GM18861 (cell line): ENCODE measurements around the gene RASIP1.
"Not testable (repeated sequence)": the region's sequence is repeated elsewhere in the genome, so short reads cannot be mapped to it uniquely, and the experiment has no call there.

ENCODE experiments used
- ATAC-seq: cut with Tn5 transposase; IDR thresholded peaks from one replicate; pipeline ENCODE4 v1.9.1; 2021; ENCODE audit not compliant: unreplicated experiment

Gene RASIP1, protein sequence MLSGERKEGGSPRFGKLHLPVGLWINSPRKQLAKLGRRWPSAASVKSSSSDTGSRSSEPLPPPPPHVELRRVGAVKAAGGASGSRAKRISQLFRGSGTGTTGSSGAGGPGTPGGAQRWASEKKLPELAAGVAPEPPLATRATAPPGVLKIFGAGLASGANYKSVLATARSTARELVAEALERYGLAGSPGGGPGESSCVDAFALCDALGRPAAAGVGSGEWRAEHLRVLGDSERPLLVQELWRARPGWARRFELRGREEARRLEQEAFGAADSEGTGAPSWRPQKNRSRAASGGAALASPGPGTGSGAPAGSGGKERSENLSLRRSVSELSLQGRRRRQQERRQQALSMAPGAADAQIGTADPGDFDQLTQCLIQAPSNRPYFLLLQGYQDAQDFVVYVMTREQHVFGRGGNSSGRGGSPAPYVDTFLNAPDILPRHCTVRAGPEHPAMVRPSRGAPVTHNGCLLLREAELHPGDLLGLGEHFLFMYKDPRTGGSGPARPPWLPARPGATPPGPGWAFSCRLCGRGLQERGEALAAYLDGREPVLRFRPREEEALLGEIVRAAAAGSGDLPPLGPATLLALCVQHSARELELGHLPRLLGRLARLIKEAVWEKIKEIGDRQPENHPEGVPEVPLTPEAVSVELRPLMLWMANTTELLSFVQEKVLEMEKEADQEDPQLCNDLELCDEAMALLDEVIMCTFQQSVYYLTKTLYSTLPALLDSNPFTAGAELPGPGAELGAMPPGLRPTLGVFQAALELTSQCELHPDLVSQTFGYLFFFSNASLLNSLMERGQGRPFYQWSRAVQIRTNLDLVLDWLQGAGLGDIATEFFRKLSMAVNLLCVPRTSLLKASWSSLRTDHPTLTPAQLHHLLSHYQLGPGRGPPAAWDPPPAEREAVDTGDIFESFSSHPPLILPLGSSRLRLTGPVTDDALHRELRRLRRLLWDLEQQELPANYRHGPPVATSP

DNA sequence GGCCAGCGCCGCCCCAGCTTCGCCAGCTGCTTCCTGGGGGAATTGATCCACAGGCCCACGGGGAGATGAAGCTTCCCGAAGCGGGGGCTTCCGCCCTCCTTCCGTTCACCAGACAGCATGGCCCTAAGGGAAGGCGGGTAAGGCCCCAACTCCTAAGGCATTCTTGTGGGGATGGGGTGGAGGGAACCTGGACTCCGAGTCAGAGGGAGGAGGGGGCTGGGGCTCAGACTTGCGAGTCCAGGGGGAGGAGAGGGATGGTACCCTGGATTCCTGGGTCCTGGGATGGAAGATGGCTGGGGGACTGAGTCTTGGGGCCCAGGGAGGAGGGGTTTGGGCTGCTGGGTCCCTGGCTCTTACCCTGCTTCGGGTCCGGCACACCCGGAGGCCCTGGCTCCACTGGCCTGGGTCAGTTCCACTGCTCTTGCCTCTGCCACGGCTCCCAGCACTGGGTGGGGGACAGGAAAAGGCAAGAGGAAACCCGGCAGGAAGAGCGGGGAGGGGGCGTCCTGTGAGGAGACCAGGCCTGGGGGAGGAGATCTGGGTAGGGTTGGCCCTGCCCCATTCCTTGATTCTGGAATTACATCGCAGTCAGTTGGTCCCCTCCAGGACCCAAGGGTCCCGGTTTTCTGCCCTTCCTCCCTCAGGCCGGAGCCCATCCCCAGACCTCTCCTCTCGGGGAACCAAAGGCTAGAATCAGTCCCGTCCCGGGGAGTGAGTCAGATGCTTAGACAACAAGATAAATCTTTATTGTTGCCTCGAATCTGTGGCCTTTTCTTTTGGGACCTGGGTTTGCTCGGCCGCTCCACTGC is at the start of gene RASIP1:
RASIP1 (minus strand) TSS at position 447 of the 809 bp plus-strand sequence; CDS start at position 119, 328 bp downstream.
- no peak for ATAC-seq

DNA sequence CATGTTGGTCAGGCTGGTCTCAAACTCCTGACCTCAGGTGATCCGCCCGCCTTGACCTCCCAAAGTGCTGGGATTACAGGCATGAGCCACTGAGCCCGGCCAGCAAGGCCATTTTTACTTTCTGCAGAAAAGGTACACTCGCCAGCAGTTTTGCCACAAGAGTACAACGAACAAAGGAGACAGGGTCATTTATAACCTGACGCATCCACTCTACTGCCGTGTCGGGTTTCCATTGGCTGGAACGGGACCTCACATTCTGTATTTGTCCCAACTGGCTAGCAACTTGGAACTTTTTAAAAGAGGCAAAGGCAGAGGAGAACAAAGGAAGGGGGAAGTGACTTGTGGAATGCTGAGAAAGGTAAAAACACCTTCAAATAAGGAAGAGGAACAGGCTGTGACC is 46.9 kb upstream of the RASIP1 start:
- not testable (repeated sequence) for ATAC-seq

DNA sequence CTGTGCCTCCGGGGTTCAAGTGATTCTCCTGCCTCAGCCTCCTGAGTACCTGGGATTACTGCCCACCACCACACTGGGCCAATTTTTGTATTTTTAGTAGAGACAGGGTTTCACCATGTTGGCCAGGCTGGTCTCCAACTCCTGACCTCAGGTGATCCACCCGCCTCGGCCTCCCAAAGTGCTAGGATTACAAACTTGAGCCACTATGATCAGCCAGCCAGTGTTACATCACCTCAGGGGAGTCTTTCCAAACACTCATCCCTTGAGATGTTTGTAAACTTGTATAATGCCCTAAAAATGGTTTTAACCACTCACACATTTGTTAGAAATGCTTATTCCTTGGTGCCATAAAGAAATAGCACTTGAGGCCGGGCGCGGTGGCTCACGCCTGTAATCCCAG is 46.0 kb upstream of the RASIP1 start:
- ATAC-seq = not testable (repeated sequence)

DNA sequence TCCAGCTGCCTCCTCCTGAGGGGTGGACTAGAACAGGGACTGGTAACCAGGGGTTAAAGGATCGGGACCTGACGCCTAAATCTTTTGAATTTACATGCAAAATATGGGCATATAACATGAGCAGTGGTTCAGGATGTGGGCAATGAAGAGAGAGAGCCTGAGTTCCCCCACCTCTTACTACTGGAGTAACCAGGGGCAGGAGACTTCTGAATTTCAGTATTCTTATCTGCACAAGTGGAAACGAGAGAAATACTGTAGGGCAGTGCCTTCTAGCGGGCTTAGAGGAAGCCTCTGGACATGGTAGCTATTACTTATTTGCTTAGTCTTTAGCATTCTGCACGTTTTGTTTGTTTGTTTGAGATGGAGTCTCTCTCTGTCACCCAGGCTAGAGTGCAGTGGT is 44.1 kb upstream of the RASIP1 start:
- no peak for ATAC-seq

DNA sequence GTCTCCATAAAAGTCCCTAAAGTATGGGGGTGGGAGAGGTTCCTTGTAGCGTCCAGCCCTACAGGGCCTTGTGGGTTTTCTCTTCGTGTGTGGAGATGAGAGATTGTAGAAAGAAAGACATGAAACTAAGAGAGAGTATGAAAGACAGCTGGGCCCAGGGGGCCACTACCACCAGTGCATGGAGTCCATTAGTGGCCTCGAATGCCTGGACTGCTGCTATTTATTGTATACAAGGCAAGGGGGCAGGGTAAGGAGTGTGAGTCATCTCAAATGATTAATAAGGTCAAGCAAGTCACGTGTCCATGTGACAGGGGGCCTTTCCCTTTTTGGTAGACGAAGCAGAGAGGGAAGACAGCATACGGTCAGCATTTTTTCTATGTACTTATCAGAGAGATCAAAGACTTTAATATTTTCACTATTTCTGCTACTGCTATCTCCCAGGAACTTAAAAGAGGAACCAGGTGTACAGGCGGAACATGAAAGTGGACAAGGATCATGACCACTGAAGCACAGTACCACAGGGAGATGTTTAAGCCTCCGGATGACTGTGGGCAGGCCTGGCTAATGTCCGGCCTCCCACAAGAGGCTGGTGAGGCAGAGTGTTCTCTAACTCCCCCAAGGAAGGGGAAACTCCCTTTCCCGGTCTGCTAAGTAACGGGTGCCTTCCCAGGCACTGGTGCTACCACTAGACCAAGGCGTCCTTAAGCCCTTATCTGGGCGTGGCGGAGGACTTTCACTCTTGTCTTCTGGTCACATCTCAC is 40.4 kb upstream of the RASIP1 start:
- no peak for ATAC-seq

DNA sequence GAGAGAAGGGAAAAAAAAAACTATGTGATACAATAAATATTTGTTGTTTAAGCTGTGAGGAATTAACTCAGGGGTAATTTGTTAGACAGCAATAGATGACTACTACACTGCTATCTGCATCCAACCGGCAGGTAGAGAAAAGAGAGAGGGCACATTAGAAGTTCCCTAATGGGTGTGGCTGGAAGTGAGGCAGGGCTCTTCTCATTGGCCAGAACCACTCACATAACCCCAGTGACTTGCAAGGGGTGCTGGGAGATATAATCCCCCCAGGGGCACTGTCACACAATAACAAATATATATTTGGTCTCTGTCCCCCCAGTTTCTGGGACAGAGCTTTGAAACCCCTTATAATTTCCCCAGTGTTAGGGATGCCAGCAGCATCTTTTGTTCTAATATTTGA is 39.2 kb upstream of the RASIP1 start:
- no peak for ATAC-seq

DNA sequence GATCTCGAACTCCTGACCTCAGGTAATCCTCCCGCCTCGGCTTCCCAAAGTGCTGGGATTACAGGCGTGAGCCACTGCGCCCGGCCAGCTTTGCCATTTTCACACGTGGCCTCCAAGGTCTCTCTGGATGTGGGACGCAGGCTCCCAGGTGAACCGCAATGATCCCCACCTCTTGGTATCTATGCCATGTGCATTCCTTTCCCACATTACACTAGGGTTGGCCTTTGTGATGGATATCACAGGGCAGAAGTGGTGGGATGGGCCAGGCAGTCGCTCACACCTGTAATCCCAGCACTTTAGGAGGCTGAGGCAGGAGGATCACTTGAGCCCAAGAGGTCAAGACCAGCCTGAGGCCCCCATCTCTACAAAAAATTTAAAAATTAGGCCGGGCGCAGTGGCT is 37.3 kb upstream of the RASIP1 start:
- ATAC-seq = no peak

DNA sequence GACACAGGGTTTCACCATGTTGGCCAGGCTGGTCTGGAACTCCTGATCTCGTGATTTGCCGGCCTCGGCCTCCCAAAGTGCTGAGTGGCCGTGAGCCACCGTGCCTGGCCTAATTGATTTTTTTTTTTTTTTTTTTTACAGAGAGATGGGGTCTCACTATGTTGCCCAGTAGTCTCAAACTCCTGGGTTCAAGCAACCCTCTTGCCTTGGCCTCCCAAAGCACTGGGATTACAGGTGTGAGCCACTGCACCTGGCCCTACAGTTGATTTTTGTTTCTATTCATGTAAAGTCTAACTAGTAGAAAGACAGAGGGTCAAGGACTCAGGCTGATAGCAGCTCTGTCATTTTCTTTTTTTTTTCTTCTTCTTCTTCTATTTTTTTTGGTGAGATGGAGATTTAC is 36.7 kb upstream of the RASIP1 start:
- no peak for ATAC-seq

DNA sequence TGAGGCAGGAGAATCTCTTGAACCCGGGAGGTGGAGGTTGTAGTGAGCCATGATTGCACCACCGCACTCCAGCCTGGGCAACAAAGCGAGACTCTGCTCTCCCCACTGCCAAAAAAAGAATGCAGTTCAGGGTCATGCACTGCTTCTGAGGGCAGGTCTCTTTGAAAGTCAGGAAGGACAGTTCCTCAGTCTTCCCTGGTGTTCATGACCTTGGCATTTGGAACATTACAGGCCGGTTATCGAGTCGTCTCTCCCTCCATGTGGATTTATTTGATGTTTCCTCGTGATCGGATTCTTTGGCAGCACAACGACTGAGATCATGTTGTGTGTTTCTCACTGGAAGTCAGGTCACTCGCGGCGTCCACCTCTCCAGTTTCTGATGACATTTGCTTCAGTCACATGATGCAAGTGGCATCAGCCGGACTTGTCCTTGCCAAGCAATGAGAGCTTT is 32.1 kb upstream of the RASIP1 start:
- no peak for ATAC-seq

DNA sequence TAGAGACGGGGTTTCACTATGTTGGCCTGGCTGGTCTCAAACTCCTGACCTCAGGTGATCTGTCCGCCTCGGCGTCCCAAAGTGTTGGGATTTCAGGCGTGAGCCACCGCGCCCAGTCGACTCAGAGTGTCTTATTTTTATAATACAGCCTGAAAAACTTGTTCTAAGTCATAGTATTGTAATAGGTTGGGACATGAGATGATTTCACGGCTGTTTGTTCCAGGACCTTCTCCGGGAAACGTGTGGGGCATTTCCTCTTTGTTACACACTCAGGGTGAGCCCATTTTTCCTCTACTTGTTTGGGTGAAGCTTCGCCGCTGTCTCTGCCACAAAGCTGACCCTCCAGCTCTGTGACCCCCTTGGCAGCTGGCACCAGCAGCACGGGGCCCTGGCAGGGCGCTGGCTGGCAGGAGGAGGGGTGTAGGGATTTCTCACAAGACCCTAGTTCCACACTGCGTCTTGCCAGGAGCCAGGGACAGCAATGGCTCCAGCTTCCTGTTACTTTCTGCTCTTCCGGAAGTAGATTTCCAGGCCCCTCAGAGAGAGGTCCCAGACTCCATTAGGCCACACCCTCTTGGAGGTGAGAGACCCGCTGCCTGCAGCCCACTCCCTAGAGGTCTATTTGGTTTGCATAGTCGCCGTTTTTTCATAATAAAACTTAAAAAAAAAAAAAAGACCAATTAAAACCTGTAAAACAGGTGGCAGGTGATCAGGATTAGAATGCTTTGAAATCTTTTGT is 30.5 kb upstream of the RASIP1 start:
- ATAC-seq = no peak

DNA sequence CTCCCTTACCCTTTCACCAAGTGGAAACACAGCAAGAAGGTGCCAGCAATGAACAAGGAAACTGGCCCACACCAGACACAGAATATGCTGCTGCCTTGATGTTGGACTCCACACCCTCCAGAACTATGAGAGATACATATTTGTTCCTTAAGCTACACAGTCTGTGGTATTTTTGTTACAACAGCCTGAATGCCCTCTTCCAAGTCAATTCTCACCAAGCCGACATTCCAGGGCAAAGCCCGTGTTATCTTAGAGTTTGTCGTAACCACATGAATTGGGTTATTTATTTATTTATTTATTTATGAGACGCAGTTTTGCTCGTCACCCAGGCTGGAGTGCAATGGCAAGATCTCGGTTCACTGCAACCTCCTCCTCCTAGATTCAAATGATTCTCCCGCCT is 29.9 kb upstream of the RASIP1 start:
- no peak for ATAC-seq

DNA sequence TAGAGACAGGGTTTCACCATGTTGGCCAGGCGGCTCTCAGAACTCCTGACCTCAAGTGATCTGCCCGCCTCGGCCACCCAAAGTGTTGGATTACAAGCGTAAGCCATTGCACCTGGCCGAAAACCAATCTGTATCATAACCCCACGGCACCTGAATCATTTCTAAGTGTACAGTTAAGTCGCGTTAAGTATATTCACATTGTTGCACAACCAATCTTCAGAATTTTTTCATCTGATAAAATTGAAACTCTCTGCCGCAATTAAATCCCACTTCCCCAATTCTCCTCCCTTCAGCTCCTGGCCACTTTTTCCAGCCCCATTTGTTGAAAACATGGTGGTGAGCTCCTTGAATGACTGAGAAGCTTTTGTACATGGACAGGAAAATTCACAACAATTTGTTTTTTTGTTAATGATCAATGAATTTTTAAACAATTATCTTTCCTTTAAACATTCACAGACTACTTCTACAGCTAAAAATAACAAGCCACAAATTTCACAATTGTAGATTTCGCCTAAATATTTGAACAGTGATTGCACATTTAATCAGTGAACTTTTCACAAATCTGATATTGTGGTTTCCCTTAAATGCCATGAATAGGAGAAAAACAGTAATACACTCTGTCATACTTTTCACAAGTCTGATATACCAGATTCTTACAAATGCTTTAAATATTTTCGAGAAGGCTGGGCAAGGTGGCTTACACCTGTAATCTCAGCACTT is 28.7 kb upstream of the RASIP1 start:
- ATAC-seq = no peak

DNA sequence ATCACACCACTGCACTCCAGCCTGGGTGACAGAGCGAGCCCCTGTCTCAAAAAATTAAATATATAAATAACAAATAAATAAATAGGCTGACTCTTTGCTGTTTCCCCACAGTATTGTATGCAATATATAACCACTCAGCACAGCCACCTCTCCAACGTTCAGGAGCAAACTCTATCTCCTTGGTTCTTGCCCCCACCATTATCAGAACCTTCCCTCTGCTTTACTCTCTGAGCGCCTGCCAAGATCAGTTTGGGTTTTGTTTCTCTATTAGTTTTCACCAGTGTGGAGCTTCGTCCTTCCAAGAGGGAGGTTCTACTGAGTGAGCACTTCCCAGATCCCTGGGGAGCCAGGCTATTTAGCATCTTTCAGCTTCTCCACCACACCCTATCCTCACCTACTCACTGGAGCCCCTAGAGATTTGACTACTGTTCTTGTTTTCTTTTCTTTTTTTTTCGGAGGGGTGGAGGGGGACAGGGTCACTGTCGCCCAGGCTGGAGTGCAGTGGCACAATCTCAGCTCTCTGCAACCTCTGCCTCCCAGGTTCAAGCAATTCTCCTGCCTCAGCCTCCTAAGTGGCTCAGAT is 27.9 kb upstream of the RASIP1 start:
- not testable (repeated sequence) for ATAC-seq

DNA sequence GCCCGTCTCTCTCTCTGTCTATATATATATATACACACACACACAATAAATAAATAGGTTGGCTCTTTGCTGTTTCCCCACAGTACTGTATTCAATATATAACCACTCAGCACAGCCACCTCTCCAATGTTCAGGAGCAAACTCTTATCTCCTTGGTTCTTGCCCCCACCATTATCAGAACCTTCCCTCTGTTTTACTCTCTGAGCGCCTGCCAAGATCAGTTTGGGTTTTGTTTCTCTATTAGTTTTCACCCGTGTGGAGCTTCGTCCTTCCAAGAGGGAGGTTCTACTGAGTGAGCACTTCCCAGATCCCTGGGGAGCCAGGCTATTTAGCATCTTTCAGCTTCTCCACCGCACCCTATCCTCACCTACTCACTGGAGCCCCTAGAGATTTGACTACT is 25.4 kb upstream of the RASIP1 start:
- ATAC-seq = not testable (repeated sequence)

DNA sequence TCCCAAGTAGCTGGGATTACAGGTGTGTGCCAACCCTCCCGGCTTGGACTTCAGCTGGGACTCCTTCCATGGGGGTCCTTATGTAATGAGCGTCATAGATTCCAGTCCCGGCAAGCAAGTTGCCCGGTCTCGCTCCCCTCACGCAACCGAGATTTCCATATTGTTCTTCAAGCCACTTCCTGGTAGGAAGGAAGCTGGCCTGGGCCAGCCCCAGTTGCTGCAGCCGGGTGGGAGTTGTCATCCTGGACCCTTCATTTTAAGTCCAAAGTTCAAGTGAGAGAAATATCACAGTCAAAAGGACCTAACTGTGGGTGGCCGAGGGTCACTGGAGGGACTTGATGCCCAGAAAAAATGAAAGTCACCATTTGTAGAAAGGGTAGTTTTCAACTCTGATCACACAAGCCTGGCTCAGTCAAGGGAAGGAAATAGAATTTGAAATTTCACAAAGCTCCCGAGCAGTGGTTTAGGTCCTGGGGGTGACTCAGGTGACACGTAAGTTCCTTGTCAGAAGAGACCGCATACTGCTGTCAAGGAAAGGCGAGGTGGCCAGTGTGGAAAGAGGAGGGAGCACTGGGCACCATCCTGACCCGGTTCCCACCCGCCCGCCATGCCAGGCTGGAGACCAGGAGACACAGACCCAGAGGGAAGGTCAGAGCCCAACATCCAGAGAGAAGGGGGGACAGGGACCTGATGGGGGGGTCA is 20.2 kb upstream of the RASIP1 start:
- no peak for ATAC-seq

DNA sequence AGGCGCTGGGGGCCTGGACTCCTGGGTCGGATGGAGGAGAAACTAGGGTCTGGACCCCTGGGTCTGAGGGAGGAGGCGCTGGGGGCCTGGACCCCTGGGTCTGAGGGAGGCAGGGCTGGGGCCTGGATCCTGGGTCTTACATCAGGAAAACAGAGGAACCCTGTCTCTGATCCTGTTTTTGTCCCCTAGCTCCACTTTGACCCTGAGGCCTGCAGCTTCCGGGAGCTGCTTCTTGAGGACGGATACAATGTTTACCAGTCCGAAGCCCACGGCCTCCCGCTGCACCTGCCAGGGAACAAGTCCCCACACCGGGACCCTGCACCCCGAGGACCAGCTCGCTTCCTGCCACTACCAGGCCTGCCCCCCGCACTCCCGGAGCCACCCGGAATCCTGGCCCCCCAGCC is 17.3 kb upstream of the RASIP1 start:
- no peak for ATAC-seq

DNA sequence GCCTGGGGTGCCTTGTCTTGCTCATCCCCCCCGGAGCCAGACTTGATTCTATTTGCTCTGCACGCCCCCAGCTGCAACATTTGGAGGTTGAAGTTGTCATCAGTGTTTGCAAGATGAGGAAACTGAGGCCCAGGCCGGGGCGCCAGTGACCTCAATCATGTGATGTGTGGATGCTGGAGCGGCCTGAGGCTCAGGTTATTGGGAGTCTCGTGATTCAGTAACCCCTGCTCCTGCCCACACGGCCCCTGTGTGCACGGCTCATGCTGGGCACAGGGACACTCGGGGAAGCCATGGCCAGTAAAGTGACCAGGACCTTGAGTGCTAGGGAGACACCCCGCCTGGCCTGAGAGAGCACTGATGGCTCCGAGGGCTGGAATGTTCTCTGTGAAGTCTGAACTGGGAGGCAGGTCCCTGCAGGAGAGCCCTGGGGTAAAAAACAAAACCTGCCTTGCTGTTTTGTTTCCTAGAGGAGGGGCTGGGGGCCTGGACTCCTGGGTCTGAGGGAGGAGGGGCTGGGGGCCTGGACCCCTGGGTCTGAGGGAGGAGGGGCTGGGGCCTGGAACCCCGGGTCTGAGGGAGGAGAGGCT is 16.8 kb upstream of the RASIP1 start:
- ATAC-seq = no peak

DNA sequence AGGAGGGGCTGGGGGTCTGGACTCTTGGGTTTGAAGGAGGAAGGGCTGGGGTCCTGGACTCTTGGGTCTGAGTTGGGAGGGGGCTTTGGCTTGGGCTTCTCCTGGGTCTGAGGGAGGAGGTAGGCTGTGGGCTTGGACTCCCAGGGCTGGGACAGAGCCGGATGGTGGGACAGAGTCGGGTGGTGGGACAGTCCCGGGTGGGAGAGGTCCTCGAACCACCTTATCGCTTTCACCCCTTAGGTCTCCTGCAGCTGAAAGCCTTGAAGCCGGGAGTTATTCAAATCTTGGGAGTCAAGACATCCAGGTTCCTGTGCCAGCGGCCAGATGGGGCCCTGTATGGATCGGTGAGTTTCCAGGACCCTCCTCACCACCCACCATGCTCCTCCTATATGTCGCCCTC is 16.3 kb upstream of the RASIP1 start:
- no peak for ATAC-seq
